SK-N-SH (cell line): ENCODE measurements around the gene TMEM87B.

Source experiments
- CTCF ChIP-seq: fragments of 200-600 bp; sonication (generic); IDR thresholded peaks from 2 replicates; pipeline ENCODE4 v1.6.1; 2017; ENCODE audit warnings: antibody characterized with exemption, mild to moderate bottlenecking, moderate library complexity
- ELF1 ChIP-seq: IDR thresholded peaks from 2 replicates; pipeline ENCODE4 v1.4.0; 2012
- EP300 ChIP-seq, 2 experiments: IDR thresholded peaks; 2 replicates each; pipeline versions ENCODE4 v1.4.0 to v1.6.1; 2012; ENCODE audit warnings: borderline replicate concordance in 1 of 2, low read depth in 1 of 2, low read length in 1 of 2
- EZH2phosphoT487 ChIP-seq: fragments of 200-600 bp; sonication (generic); IDR thresholded peaks from 2 replicates; pipeline ENCODE4 v1.6.1; 2017; ENCODE audit warnings: low read depth, mixed run types, mild to moderate bottlenecking, antibody characterized with exemption, moderate library complexity, borderline replicate concordance
- GATA2 ChIP-seq: sonication (generic); formaldehyde crosslinking; IDR thresholded peaks from 2 replicates; pipeline ENCODE4 v1.5.0; 2020; ENCODE audit warnings: mild to moderate bottlenecking, missing genetic modification reagents
- MEF2A ChIP-seq: IDR thresholded peaks from 2 replicates; pipeline ENCODE4 v1.4.0; 2012; ENCODE audit warnings: low read depth, borderline replicate concordance
- MXI1 ChIP-seq: IDR thresholded peaks from 2 replicates; pipeline ENCODE4 v1.6.1; 2012; ENCODE audit warnings: mild to moderate bottlenecking, low read depth, low read length, improper control_type of control experiment
- NFIC ChIP-seq: IDR thresholded peaks from 2 replicates; pipeline ENCODE4 v1.4.0; 2012; ENCODE audit warnings: borderline replicate concordance
- RAD21 ChIP-seq: IDR thresholded peaks from 2 replicates; pipeline ENCODE4 v1.6.1; 2012; ENCODE audit warnings: mild to moderate bottlenecking, low read length
- RCOR1 ChIP-seq: fragments of 150-350 bp; IDR thresholded peaks from 2 replicates; pipeline ENCODE4 v1.6.1; 2017; ENCODE audit warnings: antibody characterized with exemption, low read length
- SMC3 ChIP-seq: IDR thresholded peaks from 2 replicates; pipeline ENCODE4 v1.6.1; 2012; ENCODE audit warnings: low read depth, low read length, improper control_type of control experiment
- USF2 ChIP-seq: fragments of 150-350 bp; IDR thresholded peaks from 2 replicates; pipeline ENCODE4 v1.6.1; 2017; ENCODE audit warnings: antibody characterized with exemption, low read length, low read depth, borderline replicate concordance

GRCh38 chr2:112151701-112152440, 96.8 kb downstream of the TMEM87B start:
- TF ChIP-seq CTCF (no peak), RAD21 (no peak), NFIC (no peak), ELF1 (no peak), EP300 (IDR thresholded peaks at IDR 0.05; ENCODE audit: borderline replicate concordance in 1 of 2, low read depth in 1 of 2, low read length in 1 of 2) (no peak), MXI1 (no peak), EZH2phosphoT487 (no peak), SMC3 (no peak), USF2 (no peak), RCOR1 (no peak), MEF2A (no peak), GATA2 (no peak)
